OCI-LY7 (cell line): Measurements from ENCODE around the gene ARRB1.

Source experiments
- EZH2phosphoT487 ChIP-seq: fragments of 200-600 bp; sonication (generic); IDR thresholded peaks from 2 replicates; pipeline ENCODE4 v1.6.1; 2018; ENCODE audit warnings: low read depth, borderline replicate concordance, mild to moderate bottlenecking, mixed run types, antibody characterized with exemption, low read length, moderate library complexity, mixed read lengths
- TF ChIP-seq, protein P1 (sequence below): fragments of 200-600 bp; sonication (generic); conservative IDR thresholded peaks from 2 replicates; pipeline ENCODE4 v1.5.1; 2014; ENCODE audit warnings: mild to moderate bottlenecking, antibody characterized with exemption, low read length, moderate library complexity, mixed read lengths

DNA sequence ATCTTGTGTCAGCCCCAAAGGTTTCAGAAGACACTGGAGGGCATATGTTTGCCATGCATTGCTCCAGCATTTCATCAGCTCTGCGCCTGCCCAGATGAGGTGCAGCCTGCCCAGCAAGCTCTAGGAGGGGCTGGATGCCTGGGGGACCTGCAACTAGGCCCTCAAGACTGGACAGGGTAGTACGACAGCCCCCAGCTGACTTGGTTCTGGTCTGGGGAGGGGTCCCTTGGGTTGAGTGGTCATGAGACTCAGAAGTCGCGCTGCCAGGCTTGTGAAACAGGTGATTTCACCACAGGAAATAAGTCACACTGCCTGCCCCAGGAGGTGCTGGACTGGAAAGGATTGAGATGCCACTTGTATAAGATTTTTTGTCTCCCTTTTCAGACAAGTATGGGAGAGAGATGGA lies 87.5 kb downstream of the ARRB1 start:
- TF ChIP-seq, protein P1, sequence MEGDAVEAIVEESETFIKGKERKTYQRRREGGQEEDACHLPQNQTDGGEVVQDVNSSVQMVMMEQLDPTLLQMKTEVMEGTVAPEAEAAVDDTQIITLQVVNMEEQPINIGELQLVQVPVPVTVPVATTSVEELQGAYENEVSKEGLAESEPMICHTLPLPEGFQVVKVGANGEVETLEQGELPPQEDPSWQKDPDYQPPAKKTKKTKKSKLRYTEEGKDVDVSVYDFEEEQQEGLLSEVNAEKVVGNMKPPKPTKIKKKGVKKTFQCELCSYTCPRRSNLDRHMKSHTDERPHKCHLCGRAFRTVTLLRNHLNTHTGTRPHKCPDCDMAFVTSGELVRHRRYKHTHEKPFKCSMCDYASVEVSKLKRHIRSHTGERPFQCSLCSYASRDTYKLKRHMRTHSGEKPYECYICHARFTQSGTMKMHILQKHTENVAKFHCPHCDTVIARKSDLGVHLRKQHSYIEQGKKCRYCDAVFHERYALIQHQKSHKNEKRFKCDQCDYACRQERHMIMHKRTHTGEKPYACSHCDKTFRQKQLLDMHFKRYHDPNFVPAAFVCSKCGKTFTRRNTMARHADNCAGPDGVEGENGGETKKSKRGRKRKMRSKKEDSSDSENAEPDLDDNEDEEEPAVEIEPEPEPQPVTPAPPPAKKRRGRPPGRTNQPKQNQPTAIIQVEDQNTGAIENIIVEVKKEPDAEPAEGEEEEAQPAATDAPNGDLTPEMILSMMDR, result no peak
- TF ChIP-seq EZH2phosphoT487, result no peak
